Frontal cortex (tissue), 4 donors: ENCODE results near the gene CDKN2D. TPM values are rescaled to one million over a fixed set of nuclear protein-coding genes. Genes with fewer than 3 reads are reported as not detected.
A peak's percentile ranks its signal among the peaks of the same experiment; 100 is the strongest.
"Not testable (repeated sequence)": the region's sequence is repeated elsewhere in the genome, so short reads cannot be mapped to it uniquely, and the experiment has no call there.

Experiments
- DNase-seq, 2 donors: peaks; one replicate each; pipeline ENCODE4 v3.0.0; 2012; ENCODE audit warnings: low spot score in 2 of 2
- FAIRE-seq: peaks from 2 replicates; lab custom pipeline; 2012; peaks lifted over from hg19 to GRCh38; lab: Jason Lieb, UNC
- total RNA-seq: library from RNA; depleted of rRNA; stranded (reverse); fragments of >200 nt; gene quantifications from one replicate; pipeline ENCODE4 v1.2.3, GENCODE V29; 2014
- donor health status: control.
- donor health status: control.
- donor health status: control.

CDKN2D gene
- total RNA-seq, 1 donor from 2014 or later = 73.0 TPM

- no peak for FAIRE-seq
- no peak for DNase-seq
Measured at GRCh38 chr19:10583036-10583776, 14.4 kb upstream of the CDKN2D start.

DNA sequence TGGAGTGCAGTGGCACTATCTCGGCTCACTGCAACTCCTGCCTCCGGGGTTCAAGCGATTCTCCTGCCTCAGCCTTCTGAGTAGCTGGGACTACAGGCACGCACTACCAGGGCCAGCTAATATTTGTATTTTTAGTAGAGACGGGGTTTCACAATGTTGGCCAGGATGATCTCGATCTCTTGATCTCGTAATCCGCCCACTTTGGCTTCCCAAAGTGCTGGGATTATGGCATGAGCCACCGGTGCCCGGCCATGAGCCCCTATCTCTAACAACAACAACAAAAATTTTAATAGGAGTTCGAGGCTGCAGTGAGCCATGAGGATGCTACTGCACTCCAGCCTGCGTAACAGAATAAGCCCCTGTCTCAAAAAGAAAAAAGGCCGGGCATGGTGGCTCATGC lies 13.3 kb upstream of the CDKN2D start:
- no peak for FAIRE-seq
- DNase-seq = no peak

- FAIRE-seq = no peak
Measured at GRCh38 chr19:10580979-10581631, 12.3 kb upstream of the CDKN2D start.

GRCh38 chr19:10577951-10578350 lies 9.2 kb upstream of the CDKN2D start:
- DNase-seq (no peak), FAIRE-seq (no peak)

More at GRCh38 chr19:10580979-10581631, 12.3 kb upstream of the CDKN2D start:
- DNase-seq = peak; percentile 68 to 85

GRCh38 chr19:10575011-10575716 lies 6.4 kb upstream of the CDKN2D start:
- no peak for DNase-seq
- FAIRE-seq = no peak

DNA sequence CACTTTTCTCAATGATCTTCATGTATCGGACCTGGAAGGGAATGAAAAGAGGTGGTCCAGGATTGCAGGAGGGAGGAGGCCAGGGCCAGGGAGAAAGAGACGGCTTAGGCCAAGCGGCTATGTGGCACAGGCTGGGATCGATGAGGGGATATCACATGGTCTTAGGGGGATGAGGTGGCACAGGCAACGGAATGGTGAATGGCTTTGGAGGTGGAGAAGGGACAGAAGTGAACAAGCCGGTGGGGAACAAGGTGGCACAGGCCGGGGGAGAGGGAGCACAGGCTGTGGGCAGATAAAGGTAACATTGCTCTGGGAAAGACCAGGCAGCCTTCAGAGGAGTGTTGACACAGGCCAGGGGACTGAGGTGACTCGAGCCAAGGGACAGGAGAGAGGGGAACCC lies 5.7 kb upstream of the CDKN2D start:
- FAIRE-seq (no peak), DNase-seq (no peak)

DNA sequence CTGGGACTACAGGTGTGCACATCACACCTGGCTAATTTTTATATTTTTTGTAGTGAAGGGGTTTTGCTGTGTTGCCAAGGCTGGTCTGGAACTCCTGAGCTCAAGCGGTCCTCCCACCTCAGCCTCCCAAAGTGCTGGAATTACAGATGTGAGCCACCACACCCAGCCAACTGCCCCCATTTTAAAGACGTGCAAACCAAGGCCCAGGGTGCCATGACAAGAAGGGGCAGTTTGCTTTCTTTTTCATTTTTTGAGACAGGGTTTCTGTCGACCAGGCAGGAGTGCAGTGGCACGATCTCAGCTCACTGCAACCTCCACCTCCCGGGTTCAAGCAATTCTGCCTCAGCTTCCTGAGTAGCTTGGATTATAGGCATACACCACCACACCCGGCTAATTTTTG lies 5.0 kb upstream of the CDKN2D start:
- not testable (repeated sequence) for DNase-seq, FAIRE-seq

- no peak for FAIRE-seq
- DNase-seq = peak in 1 of 2 donors; percentile 13
Measured at GRCh38 chr19:10568062-10568825, 535 bp downstream of the CDKN2D start.

GRCh38 chr19:10567656-10568055 lies 1.1 kb downstream of the CDKN2D start:
- DNase-seq (peak in 1 of 2 donors; percentile 8), FAIRE-seq (no peak)

GRCh38 chr19:10566658-10567410 lies 1.9 kb downstream of the CDKN2D start:
- FAIRE-seq = no peak
- peak in 1 of 2 donors; percentile 16 for DNase-seq

DNA sequence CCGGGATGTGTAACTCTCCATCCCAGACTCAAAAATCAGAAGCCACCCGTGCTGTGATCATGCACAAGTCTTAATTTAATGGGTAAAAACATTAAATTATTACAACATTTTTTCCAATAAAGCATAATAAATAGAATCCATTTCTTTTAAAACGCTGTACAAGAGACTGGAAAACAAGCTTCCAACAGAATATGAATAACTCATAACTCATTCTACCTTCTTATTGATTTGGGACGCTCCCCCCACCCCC lies 2.4 kb downstream of the CDKN2D start:
- FAIRE-seq = no peak

DNA sequence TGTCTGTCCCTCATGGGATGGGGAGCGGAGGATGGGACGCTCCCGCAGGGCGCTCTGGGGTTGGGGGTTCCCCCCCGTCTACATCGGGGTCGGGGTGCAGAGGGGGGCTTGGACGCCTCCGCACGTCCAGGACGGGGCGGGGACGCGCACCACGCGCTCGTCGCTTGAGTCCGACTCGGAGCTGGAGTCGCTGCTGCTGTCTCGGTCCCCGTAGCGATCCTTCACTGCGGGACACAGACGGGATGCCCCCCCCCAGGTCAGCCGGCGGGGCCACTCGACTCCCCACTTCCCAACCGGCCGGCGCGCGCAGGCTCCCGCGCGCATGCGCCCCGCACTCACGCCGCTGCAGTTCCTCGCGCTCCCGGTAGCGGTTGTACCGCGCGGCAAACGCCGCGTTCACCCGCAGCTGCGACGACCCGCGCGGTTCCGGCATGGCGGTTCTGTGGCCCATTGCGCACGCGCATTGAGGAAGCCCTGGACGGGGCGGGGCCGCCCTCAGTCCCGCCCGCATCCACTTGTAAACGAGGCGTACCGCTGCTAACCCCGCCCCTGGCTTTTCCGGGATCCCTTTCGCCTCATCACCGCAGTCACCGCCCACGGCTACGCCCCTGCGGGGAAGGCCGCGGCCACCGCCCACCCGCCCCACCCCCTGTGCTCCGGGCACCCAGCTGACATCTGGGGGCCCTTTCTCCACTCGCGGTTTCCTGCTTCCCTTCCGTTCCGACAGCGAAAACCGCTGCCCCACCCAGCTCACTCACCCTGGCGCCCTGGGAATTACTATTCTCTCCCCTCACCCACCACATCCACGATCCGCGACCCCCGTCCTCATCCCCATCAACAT lies 3.0 kb downstream of the CDKN2D start, which contains the start of gene KRI1:
KRI1 (minus strand) TSS at position 444 of the 841 bp plus-strand sequence; CDS start at position 433, 11 bp downstream.
- peak; percentile 99 for DNase-seq
- FAIRE-seq = no peak

More for the DNA sequence above, 2.4 kb downstream of the CDKN2D start:
- DNase-seq = no peak

DNA sequence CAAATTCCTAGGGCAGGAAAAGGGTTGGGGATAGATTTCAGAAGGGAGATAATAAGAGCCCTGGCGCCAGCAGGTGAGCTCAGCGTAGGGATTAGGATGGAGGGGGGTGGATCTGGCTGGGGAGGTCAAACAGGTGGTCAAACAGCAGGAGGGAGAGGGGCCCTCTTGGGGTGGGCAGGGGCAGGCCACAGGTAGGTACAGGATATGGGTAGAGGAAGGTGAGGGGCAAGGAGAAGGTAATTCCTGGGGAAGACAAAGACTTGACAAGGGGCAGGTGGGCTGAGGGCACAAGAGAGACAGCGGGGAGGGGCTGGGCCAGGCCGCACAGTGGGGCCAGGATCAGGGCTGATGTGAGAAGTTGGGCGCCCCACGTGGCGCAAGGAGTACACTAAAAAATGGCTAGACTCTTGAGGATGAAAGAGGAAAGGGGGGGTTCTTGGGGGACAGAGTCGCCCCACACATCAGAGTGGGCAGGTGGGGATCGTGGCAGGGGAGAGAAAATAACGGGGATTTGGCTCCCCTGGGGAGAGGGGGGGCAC lies 3.7 kb downstream of the CDKN2D start:
- no peak for FAIRE-seq
- DNase-seq = peak; percentile 55 to 69

DNA sequence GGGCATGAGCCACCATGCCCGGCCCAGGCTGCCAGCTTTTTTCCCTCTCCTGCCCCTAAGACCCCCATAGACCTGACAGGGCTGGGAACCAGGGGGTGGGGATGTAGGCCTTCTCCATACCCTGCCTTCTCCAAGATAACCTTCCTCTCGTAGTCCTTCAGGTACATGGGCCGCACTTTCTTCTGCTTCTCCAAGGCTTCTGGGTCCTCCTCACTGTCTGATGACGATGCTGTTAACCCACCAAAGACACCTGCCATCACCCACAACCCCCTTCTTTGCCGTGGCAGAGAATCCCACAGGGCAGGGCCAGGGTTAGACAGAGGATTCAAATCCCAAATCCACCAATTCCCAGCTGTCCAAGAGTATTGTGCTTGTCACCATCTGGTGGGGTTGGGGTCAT lies 6.2 kb downstream of the CDKN2D start:
- FAIRE-seq (no peak), DNase-seq (no peak)

DNA sequence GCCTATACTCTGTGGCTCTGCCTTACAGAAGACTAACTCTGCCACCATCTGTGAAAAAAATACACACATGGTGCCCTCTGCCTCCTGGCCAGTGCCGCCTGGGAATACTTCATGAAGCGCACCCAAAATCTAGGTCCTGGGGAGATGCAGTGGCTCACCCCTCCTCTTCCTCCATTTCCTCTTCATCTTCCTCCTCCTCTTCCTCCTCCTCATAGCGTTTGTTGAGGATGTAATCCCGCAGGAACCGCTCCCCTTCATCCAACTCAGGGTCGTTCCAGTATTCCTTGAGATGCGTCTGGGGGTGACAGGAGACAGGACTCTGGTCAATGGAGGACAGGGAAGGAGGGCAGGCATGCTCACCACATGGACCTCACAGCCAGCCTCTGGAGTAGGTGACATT lies 8.6 kb downstream of the CDKN2D start:
- DNase-seq (no peak), FAIRE-seq (no peak)

DNA sequence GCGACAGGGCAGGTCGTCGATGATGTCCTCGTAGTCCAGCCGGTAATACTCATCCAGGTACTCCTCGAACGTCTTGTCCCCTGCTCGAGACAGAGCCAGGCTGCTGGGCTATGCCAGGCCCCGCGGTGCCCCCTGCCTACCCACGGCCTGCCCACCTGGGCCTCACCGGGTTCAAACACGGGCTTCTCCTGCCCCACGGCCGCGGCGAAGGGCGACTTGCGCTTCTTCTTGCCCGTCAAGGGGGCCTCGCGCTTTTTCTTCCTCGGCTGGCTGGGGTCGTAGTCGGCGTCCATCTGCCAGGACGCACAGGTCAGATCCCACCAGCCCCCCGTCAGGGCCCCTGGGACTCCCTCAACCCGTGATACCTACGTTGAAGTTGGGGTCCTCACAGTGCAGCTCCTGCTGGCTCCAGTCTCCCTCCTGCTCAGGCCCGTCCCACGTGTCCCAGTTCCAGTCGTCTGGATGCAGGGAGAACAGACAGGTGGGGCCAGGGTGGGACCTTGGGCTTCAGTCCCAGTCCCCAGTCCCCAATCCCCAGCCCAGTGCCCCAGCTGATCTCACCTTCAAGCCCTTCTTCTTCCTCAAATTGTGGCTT lies 11.1 kb downstream of the CDKN2D start:
- DNase-seq (peak in 1 of 2 donors; percentile 13), FAIRE-seq (no peak)

GRCh38 chr19:10555610-10555973 lies 13.2 kb downstream of the CDKN2D start:
- no peak for FAIRE-seq
- peak in 1 of 2 donors; percentile 33 for DNase-seq
